ENCODE data around the gene FRMD1. TPM values are rescaled to one million over a fixed set of nuclear protein-coding genes. Genes with fewer than 3 reads are reported as not detected.

Gene FRMD1
- total RNA-seq, 1 experiment from 2014 or later = 0.57 TPM

GRCh38 chr6:168122521-168122920 is 43.5 kb upstream of the FRMD1 start:
- DNase-seq (ENCODE audit: low spot score) = no peak
- CTCF ChIA-PET = interaction anchor here (2.3 kb wide), 1 partner anchor 10 kb away, joined by 8 read pairs; no protein-coding TSS in a partner anchor

GRCh38 chr6:168122011-168122410 is 43.0 kb upstream of the FRMD1 start:
- Mint-ChIP-seq H3K27me3 (ENCODE audit: low read depth) (peaks cover 10% of the 10 kb centered on the region), H3K4me3 (no peak overlapping the region), H3K36me3 (no peaks in the 10 kb centered on the region), H3K4me1 (peaks cover 34% of the 10 kb centered on the region), H3K9me3 (peaks cover 7% of the 10 kb centered on the region), H3K27ac (no peak overlapping the region)
- DNase-seq (ENCODE audit: low spot score) = no peak
- ATAC-seq = no peak
- POLR2A ChIA-PET = no interaction called here
- CTCF ChIA-PET = interaction anchor here (1.6 to 2.3 kb wide), 2 partner anchors 11 to 61 kb away, joined by 8 to 9 read pairs; no protein-coding TSS in a partner anchor
- TF ChIP-seq MAX (CRISPR knock-in tag; IDR thresholded peaks at IDR 0.05) (no peak), ZNF263 (CRISPR knock-in tag; IDR thresholded peaks at IDR 0.05; ENCODE audit: low read depth) (no peak), ZNF232 (CRISPR knock-in tag; IDR thresholded peaks at IDR 0.05) (no peak), IRF1 (CRISPR knock-in tag; IDR thresholded peaks at IDR 0.05) (no peak), GABPB1 (CRISPR knock-in tag; IDR thresholded peaks at IDR 0.05) (no peak), TP53 (CRISPR knock-in tag; IDR thresholded peaks at IDR 0.05) (no peak), E2F1 (CRISPR knock-in tag; IDR thresholded peaks at IDR 0.05) (no peak), NFATC4 (CRISPR knock-in tag; IDR thresholded peaks at IDR 0.05) (no peak), TEAD1 (CRISPR knock-in tag; IDR thresholded peaks at IDR 0.05) (no peak), ZNF396 (CRISPR knock-in tag; IDR thresholded peaks at IDR 0.05; ENCODE audit: borderline replicate concordance) (no peak)
- TF ChIP-seq, protein P1, sequence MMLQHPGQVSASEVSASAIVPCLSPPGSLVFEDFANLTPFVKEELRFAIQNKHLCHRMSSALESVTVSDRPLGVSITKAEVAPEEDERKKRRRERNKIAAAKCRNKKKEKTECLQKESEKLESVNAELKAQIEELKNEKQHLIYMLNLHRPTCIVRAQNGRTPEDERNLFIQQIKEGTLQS (CRISPR knock-in tag; conservative IDR thresholded peaks at IDR 0.05) = no peak
- TF ChIP-seq, protein P2, sequence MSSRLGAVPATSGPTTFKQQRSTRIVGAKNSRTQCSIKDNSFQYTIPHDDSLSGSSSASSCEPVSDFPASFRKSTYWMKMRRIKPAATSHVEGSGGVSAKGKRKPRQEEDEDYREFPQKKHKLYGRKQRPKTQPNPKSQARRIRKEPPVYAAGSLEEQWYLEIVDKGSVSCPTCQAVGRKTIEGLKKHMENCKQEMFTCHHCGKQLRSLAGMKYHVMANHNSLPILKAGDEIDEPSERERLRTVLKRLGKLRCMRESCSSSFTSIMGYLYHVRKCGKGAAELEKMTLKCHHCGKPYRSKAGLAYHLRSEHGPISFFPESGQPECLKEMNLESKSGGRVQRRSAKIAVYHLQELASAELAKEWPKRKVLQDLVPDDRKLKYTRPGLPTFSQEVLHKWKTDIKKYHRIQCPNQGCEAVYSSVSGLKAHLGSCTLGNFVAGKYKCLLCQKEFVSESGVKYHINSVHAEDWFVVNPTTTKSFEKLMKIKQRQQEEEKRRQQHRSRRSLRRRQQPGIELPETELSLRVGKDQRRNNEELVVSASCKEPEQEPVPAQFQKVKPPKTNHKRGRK (CRISPR knock-in tag; IDR thresholded peaks at IDR 0.05; ENCODE audit: borderline replicate concordance) = no peak
- TF ChIP-seq, protein P3, sequence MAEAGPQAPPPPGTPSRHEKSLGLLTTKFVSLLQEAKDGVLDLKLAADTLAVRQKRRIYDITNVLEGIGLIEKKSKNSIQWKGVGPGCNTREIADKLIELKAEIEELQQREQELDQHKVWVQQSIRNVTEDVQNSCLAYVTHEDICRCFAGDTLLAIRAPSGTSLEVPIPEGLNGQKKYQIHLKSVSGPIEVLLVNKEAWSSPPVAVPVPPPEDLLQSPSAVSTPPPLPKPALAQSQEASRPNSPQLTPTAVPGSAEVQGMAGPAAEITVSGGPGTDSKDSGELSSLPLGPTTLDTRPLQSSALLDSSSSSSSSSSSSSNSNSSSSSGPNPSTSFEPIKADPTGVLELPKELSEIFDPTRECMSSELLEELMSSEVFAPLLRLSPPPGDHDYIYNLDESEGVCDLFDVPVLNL (CRISPR knock-in tag; IDR thresholded peaks at IDR 0.05; ENCODE audit: borderline replicate concordance, low read depth) = no peak
- TF ChIP-seq, protein P4, sequence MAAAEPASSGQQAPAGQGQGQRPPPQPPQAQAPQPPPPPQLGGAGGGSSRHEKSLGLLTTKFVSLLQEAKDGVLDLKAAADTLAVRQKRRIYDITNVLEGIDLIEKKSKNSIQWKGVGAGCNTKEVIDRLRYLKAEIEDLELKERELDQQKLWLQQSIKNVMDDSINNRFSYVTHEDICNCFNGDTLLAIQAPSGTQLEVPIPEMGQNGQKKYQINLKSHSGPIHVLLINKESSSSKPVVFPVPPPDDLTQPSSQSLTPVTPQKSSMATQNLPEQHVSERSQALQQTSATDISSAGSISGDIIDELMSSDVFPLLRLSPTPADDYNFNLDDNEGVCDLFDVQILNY (CRISPR knock-in tag; IDR thresholded peaks at IDR 0.05) = no peak

More at GRCh38 chr6:168122521-168122920, 43.5 kb upstream of the FRMD1 start:
- peaks cover 7% of the 10 kb centered on the region for H3K9me3 Mint-ChIP-seq
- no peak for ATAC-seq
- POLR2A ChIA-PET = no interaction called here
- TF ChIP-seq RELA (CRISPR knock-in tag; IDR thresholded peaks at IDR 0.05; ENCODE audit: borderline replicate concordance) (no peak), ZNF416 (CRISPR knock-in tag; IDR thresholded peaks at IDR 0.05) (no peak)
- peaks cover 10% of the 10 kb centered on the region for H3K27me3 Mint-ChIP-seq (ENCODE audit: low read depth)
- H3K4me1 Mint-ChIP-seq = peaks cover 32% of the 10 kb centered on the region
- H3K36me3 Mint-ChIP-seq = no peaks in the 10 kb centered on the region
- H3K4me3 Mint-ChIP-seq = no peak overlapping the region
- H3K27ac Mint-ChIP-seq = no peak overlapping the region

DNA sequence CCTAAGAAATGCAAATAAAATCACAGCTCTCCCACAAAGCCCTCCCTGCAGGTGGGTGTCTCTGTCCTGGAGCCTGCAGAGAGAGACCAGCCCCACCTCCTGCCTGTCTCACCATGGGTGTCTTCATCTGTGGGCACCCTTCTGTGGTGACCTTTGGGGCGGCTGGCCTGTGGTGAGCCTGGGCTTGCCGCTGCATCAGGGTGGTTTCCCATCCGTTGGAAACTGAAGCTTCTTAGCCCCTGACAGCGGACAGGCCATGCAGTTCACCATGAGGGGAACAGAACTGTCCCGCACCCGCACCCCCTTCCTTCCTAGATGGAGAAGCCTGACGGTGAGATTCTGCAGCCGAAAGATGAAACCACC is 42.3 kb upstream of the FRMD1 start:
- CTCF ChIA-PET = interaction anchor here (1.6 to 2.3 kb wide), 2 partner anchors 12 to 61 kb away, joined by 8 to 9 read pairs; no protein-coding TSS in a partner anchor
- POLR2A ChIA-PET = no interaction called here
- Mint-ChIP-seq H3K27ac (no peak overlapping the region), H3K4me1 (peaks cover 34% of the 10 kb centered on the region), H3K4me3 (no peak overlapping the region), H3K27me3 (ENCODE audit: low read depth) (peaks cover 10% of the 10 kb centered on the region), H3K9me3 (peaks cover 7% of the 10 kb centered on the region), H3K36me3 (no peaks in the 10 kb centered on the region)
- TF ChIP-seq ZBTB21 (CRISPR knock-in tag; IDR thresholded peaks at IDR 0.05; ENCODE audit: borderline replicate concordance) = no peak
- no peak for ATAC-seq
- DNase-seq (ENCODE audit: low spot score) = no peak
